Measurements from ENCODE around the gene CNPY4.
A peak's percentile ranks its signal among the peaks of the same experiment; 100 is the strongest.

The CNPY4 gene, protein sequence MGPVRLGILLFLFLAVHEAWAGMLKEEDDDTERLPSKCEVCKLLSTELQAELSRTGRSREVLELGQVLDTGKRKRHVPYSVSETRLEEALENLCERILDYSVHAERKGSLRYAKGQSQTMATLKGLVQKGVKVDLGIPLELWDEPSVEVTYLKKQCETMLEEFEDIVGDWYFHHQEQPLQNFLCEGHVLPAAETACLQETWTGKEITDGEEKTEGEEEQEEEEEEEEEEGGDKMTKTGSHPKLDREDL

DNA sequence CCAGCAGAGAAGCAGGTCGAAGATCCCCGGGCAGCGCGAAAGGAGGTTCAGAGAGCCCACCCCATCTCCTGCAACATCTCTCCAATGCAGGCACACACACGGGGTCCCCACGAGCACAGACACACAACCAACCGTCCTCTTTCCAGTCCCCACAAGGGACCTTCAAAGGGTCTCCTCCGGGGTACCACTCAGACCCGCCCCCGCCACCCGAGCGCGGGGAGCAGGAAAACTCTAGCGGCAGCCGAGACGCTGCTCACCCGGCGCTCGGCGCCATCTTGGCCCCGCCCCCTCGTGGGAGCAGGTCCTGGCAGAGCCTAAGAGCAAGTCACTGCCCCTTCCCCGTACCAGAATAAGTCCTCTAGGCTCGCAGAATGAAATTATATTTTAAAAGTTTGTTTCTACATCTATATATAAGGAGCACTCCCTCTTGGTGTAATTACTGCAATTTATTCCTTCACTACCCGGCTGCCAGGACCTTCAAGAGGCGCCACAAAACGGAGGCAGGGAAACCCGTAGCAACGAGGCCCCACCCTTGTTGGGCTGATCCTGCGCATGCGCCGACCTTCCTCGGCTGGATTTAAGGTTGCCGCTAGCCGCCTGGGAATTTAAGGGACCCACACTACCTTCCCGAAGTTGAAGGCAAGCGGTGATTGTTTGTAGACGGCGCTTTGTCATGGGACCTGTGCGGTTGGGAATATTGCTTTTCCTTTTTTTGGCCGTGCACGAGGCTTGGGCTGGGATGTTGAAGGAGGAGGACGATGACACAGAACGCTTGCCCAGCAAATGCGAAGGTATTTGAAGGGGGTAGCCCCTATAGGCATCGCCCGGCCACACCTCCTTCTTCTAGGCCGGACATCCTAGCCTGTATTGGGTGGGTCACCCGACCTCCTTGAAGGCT, at the start of gene CNPY4, which contains the start of gene TAF6:
Gene CNPY4, plus strand, starts transcription at position 563 of the 898 bp plus-strand sequence. Its CDS starts 111 bp downstream, at position 674.
Gene TAF6, minus strand, starts transcription at position 287 of the 898 bp plus-strand sequence. CDS start 5,149 bp downstream, outside the sequence.
- DNase-seq (ENCODE audit: extremely low read depth in 1 of 2, low read depth in 1 of 2) = peak; percentile 92 to 93

DNA sequence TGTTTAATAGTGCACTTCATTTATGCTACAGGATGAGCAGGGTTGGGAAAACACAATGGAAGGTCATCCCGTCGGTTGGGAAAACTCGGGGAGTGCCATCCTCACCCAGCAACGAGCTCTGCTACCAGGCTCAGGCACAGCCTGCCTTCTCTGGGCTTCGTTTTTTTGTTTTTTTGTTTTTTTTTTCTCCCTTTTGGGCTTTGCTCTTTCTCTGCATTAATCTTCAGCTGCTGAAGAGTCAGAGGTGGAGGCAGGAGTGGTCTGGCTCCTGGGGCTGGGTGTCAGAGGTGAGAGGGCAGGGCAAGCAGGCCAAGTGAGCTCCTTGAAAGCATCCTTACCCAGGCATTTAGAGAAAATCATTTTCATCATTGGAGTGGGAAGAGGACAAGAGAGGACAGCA, 49.4 kb upstream of the CNPY4 start:
- no peak for DNase-seq (ENCODE audit: extremely low read depth in 1 of 2, low read depth in 1 of 2)

DNA sequence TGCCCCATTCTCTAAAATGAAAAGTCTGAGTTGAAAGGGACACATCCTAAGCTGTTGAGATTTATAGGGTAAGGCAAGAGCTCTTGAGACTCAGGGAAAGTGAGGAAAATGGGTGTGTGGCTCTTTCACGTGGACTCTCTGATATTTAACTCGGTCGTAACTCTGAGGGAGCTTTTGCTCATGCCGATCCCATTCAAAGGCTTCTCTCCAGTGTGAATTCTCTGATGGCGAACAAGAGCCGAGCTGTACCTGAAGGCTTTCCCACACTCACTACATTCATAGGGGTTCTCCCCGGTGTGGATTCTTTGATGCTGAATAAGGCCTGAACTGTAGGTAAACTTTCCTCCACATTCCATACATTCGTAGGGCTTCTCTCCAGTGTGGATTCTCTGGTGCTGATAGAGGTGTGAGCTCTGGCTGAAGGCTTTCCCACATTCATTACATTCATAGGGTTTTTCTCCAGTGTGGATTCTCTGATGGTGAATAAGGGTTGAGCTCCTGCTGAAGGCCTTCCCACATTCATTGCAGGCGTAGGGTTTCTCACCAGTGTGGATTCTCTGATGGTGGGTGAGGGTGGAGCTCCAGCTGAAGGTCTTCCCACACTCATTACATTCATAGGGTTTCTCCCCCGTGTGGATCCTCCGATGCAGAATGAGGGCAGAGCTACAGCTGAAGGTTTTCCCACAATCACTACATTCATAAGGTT, 48.3 kb upstream of the CNPY4 start:
- no peak for DNase-seq (ENCODE audit: extremely low read depth in 1 of 2, low read depth in 1 of 2)

DNA sequence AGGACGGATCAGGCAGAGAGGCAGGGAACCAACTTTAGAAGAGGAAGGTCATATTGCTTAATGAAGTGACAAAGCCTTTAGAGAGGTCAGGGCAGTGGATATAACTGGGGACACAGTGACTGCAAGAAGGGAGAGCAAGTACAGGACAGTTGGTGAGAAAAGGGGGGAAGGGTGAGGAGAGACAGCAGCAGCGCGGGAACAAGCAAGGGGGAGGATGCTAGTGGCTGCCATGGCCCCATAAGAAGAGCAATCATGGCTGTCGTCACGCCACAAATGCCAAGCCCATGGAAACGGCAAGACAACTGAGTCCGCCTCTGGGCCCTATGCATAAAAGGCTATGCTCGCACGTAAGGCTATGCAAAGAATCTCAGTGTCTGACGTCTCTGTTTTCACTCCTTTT, 47.0 kb upstream of the CNPY4 start:
- no peak for DNase-seq (ENCODE audit: extremely low read depth in 1 of 2, low read depth in 1 of 2)

DNA sequence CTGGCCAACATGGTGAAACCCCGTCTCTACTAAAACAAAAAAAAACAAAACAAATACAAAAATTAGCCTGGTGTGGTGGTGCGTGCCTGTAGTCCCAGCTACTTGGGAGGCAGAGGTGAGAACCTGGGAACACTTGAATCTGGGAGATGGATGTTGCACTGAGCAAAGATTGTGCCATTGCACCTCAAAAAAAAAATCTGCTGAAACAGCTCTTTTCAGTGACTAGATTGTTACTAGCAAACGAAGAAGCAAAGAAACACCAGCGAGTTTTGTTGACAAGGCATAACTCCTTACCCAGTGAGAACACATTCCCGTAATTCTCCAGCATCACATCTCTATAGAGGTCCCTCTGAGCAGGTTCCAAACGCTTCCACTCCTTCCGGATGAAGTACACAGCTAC, 44.6 kb upstream of the CNPY4 start:
- no peak for DNase-seq (ENCODE audit: extremely low read depth in 1 of 2, low read depth in 1 of 2)

DNA sequence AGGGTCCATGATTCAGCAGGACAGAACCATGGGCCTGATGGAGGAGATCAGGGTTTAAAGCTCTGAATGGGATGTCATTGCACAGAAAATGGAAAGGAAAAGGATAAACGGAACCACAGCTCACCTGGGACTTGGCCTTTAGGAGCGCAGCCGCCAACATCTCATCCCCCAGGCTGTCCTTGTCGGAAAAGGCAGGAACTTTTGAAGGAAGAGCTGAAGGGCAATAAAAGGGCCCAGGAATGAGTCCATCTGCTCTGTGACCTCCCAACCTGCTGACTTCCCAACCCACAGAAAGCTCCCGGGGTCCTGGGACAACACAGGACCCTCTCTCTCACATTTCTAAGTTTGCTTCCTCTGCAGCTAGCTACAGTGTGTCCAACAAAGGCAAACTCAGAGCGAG, 44.0 kb upstream of the CNPY4 start:
- DNase-seq (ENCODE audit: extremely low read depth in 1 of 2, low read depth in 1 of 2) = no peak

DNA sequence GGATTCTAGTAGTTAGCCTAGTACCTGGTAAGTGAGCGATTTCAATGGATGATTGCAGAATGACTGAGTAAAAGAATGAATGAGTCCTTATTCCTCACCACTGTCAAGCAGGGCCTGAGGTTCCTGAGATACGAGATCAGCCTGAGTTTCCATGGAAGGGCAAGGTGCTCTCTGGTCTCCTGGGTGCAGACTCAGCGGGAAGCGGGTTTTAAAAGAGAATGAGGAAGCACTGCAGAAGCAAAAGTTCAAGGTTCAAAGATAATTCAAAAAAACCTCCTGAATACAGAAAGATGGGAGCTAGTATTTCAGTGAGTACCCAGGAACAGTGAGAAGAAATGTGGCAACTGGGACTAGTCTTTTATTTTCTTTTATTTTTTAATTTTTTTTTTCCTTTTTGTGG, 42.2 kb upstream of the CNPY4 start:
- no peak for DNase-seq (ENCODE audit: extremely low read depth in 1 of 2, low read depth in 1 of 2)

DNA sequence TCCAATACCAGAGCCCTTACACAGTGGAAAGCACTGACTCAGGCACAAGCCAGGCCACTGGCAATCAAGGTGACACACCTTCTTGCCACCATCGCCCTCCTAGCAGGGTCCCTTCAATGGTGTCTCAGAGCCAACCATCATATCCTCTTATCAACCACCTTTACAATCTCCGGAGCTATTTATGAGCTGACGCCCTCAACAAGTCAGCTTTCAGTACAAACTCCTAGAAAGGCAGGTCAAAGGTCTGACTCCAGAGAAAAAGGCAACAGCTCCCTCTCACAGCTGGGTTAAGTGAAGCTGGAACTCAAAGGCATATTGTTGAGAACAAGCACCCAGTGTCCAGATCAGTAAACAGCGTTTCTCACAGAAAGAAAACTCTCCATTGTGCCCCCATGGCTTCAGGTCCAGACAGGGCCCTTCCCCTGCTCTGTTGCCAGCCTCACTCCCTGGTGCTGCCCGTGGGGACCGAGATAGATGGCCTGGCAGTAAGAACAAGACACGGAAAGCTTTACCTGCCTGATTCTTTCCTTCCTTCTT, 40.3 kb upstream of the CNPY4 start:
- DNase-seq (ENCODE audit: extremely low read depth in 1 of 2, low read depth in 1 of 2) = no peak

DNA sequence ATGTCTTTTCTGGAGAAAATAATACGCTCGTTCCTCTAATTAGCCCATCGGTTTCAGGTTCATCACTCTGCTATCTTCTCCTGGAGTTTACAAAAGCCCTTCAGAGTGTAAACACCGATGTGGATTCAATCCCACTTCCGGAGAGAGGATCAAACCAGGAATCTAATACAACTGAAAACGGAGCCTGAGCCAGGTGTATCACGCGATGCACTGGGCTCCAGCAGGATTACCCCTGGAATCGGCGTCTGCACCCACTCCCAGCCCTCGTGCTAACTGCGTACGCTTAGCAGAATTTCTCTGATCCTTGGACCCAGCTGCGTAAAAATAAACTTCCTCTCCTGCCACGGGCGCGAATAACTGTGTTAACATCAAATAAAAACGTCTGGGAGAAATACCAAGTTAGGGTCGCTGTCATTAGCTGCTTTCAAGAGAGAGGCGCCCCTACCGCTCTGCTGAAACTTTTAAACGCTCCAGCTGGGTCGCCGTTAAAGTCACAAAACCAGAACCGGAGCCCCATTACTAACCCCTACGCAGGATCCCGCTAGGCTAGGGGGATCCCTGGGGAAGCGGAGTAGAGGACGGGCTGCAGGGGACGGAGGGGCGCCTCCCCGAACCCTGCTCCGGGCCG, 38.4 kb upstream of the CNPY4 start:
- no peak for DNase-seq (ENCODE audit: extremely low read depth in 1 of 2, low read depth in 1 of 2)

DNA sequence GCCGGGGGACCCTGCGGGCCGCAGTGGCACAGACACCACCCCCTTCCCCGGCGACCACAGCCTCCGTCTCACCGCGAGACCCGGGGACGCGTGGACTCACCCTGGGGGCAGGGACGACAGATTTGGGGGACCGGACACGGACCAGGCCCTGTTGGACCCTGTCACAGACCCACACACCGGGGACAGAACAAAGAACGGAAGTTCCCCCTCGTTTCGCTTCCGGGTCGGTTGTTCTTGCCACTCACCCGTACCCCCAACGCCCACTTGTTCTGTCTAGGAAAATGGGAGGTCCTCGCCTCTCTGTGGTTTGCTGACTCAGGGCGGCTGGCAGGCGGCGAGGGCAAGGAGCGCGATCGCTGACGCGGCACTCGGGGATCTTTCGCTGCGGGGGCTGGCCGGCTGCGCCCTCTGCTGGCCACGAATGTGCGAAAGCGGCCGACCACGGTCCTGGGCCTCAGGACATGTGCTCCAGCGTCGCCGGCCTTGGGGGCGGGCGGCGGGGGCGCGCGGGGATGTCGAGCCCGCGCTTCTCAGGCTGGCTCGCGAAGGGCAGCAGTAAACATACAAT, 37.8 kb upstream of the CNPY4 start, which contains the start of gene ZNF3:
Gene ZNF3, minus strand, starts transcription at position 189 of the 568 bp plus-strand sequence. CDS start 4,366 bp downstream, outside the sequence.
- peak; percentile 94 for DNase-seq (ENCODE audit: extremely low read depth in 1 of 2, low read depth in 1 of 2)

DNA sequence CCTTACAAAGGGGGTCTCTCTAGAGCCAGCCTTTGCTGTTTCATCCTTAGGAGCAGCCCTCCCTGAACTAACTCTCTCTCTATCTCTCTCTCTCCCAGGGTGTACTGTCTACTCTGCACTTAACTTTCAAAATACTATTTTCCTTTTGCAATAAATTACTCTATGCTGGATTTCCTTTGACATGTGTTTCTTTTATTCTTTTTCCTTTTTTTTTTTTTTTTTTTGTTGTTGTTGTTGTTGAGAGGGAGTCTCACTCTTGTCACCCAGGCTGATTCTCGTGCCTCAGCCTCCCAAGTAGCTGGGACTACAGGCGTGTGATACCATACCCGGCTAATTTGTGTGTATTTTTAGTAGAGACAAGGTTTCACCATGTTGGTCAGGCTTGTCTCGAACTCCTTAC, 36.5 kb upstream of the CNPY4 start:
- DNase-seq (ENCODE audit: extremely low read depth in 1 of 2, low read depth in 1 of 2) = no peak

DNA sequence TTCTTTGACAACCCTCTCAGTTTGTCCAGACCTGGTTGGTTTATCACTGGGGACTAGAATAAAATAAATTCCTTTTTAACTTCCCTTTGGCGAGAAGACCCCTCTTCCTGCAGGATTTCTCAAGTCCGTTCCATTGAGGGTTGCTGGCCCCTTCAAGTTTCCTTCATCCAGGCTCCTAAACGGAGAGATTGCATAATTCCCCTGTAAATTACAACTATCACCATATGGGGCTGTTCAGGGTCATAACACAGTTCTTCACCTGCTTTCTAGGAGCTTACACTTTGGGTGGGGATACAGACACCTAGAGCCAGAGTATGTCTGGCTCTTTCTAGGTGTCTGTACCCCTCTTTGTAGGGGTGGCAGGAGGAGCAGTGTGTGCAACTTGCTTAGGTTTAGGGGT, 33.9 kb upstream of the CNPY4 start:
- no peak for DNase-seq (ENCODE audit: extremely low read depth in 1 of 2, low read depth in 1 of 2)

DNA sequence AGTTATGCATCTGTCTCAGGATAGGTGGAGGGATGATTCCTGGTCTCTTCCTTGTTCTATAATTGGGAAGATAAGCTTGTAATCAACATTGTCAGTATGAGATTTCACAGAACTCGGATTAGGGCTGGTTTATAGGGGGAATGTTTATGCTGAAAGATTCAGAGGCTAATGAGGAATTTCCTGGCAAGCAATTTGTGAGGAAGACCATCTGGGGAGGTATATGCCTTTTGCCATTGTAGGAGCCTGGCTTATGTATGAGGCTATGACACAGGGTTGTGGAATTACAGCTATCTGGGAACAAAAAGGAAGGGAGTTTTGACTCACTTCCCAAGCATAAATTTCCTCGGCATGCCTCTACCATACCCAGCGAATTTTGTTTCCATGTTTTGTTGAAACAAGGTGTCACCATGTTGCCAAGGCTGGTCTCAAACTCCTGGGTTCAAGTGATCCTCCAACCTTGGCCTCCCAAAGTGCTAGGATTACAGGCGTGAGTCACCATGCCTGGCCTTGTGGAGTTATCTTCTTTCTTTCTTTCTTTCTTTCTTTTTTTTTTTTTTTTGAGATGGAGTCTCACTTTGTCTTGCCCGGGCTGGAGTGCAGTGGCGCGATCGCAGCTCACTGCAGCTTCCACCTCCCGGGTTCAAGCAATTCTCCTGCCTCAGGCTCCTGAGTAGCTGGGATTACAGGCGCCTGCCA, 32.2 kb upstream of the CNPY4 start:
- DNase-seq (ENCODE audit: extremely low read depth in 1 of 2, low read depth in 1 of 2) = no peak

DNA sequence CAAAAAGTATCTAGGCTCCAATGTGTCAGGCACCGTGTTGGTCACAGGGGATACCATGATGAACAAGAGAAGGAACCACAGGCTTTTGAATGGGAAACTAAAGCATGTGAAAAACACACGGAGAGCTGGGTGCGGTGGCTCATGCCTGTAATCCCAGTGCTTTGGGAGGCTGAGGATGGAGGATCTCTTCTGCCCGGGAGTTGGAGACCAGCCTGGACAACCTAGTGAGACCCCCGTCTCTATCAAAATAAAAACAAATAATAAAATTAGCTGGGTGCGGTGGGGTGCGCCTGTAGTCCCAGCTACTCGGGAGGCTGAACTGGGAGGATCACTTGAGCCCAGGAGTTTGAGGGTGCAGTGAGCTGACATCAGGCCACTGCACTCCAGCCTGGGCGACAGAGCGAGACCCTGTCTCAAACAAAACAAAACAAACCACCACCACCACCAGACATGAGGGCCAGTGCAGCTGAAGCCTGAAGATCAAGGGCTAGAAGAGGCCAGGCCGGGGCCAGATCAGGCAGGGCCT, 31.3 kb upstream of the CNPY4 start:
- no peak for DNase-seq (ENCODE audit: extremely low read depth in 1 of 2, low read depth in 1 of 2)

DNA sequence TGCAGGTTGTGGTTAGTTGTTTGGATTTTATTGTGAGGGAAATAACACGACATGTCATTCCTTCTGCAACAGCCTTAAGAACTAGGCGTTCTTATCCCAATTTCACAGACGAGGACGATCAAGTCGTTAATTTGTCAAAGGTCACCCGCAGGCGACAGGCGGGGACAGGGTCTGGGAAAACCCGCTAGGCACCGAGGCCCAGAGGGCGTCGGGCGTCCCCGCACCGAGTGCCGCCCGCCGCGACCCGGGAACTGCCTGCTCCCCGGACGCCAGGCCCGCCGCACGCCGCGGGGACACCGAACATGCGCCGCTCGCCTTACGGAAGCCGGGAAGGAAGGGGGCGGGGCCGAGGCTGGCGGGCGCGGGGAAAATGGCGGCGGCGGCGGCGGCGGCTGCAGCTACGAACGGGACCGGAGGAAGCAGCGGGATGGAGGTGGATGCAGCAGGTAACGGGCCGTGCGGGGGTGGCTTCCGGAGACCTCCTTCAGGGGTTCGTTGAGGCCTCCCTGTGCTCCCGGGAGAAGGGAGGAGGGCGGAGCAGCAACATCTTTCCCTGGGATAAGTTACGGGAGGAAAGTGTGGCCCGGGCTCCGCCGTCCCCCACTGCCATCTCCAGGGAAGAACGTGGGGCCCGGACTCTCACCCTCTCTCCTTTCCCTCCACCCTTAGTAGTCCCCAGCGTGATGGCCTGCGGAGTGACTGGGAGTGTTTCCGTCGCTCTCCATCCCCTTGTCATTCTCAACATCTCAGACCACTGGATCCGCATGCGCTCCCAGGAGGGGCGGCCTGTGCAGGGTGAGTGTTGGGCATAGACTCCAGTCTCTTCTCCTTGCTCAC, 30.6 kb upstream of the CNPY4 start, which contains the start of gene COPS6:
Gene COPS6, plus strand, starts transcription at position 349 of the 837 bp plus-strand sequence. Its CDS starts 22 bp downstream, at position 371.
- peak; percentile 63 to 80 for DNase-seq (ENCODE audit: extremely low read depth in 1 of 2, low read depth in 1 of 2)

DNA sequence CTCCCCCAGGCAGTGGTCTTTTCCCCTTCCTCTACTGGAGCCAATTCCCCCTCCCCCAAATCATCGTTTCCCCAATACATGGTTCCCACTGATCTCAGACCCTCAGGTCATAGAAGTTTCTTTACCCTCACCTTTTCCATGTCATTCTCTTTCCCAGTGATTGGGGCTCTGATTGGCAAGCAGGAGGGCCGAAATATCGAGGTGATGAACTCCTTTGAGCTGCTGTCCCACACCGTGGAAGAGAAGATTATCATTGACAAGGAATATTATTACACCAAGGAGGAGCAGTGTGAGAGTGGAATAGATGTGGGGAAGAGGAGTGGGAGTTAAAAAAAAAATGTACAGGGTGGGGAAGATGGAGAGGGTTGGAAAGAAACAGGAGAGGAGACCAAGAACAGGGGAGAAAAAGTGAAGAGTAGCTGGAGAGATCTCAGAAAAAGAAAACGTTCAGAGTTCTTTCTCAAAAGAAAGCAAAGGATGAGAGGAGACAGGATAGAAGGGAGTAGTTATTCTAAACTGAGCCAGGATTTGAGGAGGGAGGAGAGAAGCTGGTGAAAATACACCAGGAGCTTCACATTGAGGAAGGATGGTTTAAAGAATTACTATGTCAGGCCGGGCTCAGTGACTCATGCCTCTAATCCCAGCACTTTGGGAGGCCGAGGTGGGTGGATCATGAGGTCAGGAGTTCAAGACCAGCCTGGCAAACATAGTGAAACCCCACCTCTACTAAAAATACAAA, 29.8 kb upstream of the CNPY4 start:
- no peak for DNase-seq (ENCODE audit: extremely low read depth in 1 of 2, low read depth in 1 of 2)

DNA sequence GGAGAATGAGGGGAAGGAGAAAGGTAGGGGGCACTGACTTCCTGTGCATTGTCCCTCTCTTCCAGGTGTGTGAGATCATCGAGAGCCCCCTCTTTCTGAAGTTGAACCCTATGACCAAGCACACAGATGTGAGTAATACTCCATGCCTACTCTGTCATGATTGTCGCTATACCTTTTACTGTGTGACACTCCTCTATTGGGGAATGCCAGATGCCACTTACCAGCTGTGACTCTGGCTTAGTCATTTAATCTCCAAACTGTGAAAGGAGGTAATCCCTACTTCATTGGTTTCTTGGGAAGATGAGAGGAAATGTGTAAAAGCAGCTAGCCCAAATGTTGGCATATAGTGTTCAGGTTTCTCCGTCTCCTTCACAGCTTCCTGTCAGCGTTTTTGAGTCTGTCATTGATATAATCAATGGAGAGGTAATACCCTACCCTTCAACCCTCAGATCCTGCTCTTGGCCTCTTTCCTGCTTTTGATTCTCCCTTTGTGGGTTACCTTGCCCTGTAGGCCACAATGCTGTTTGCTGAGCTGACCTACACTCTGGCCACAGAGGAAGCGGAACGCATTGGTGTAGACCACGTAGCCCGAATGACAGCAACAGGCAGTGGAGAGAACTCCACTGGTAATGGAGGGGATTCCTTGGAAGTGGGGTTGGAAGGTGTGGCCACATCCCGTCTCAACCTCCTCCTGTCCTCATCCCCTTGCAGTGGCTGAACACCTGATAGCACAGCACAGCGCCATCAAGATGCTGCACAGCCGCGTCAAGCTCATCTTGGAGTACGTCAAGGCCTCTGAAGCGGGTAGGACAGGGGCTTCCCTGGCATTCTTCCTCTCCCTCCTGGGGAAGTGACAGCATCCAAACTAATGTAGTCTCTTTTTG, 28.7 kb upstream of the CNPY4 start:
- no peak for DNase-seq (ENCODE audit: extremely low read depth in 1 of 2, low read depth in 1 of 2)

All from activated CD8-positive, alpha-beta memory T cell treated with anti-CD3 and anti-CD28 coated beads for 1 hour (primary cell).